AG09309 (cell line): ENCODE measurements around the gene BBX.
"Not testable (repeated sequence)": the region's sequence is repeated elsewhere in the genome, so short reads cannot be mapped to it uniquely, and the experiment has no call there.

Experiments
- DNase-seq: peaks from one replicate; pipeline ENCODE4 v3.0.0-alpha.2; 2010; ENCODE audit warnings: low read depth
- H3K4me3 ChIP-seq: 2 replicates; pipeline ENCODE4 v1.5.1; 2011; ENCODE audit warnings: mild to moderate bottlenecking, low read depth, low read length, moderate library complexity; ENCODE audit not compliant: control insufficient read depth
- CTCF ChIP-seq: IDR thresholded peaks from 2 replicates; pipeline ENCODE4 v1.5.1; 2011; ENCODE audit warnings: mild to moderate bottlenecking, low read depth, low read length, inconsistent platforms; ENCODE audit not compliant: insufficient read depth, control insufficient read depth; ENCODE audit errors: missing control alignments

The BBX gene

DNA sequence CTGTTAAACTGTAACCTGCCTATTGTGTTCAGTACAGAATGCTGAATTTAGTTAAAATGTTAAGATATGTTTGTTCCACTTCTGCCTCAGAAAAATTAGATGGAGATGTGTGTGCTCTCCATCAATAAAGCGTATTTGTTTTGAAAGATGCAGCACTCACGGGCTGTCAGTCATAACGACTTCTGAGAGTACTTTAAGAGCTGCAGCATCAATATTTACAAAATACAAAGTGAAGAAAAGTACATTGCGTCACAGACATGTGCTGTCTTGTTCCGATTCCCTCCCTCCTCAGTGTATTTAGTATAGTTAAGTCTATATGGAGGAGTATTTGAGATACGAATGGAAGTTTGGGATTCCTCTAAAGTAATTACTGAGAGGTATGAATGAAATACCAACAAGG, 166.6 kb downstream of the BBX start:
- no peak for TF ChIP-seq CTCF
- no peak for DNase-seq
- no peak overlapping the region for H3K4me3 ChIP-seq

DNA sequence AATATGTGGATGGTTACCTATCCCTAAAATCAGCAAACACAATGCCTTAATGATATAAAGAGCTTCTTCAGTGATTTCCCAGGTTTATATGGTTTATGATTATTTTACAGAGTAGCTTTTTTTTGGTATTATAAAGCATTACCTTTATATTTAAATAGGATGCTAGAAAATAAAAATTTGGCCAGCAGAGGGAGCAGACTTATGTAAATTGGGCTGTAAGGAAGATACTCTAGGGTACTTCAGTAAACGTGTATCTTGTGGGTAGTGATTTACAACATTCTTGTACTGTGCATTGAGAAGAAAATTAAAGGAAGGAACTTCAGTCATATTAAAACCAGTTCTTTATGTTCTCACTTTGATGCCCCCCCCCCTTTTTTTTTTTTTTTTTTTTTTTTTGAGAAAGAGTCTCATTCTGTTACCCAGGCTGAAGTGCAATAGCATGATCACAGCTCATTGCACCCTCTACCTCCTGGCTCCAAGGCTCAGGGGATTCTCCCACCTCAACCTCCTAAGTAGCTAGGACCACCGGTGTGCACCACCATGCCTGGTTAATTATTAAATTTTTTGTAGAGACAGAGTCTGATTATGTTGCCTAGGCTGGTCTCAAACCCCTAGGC, 167.9 kb downstream of the BBX start:
- no peak overlapping the region for H3K4me3 ChIP-seq
- peak; percentile 41 for TF ChIP-seq CTCF
- peak; percentile 49 for DNase-seq

DNA sequence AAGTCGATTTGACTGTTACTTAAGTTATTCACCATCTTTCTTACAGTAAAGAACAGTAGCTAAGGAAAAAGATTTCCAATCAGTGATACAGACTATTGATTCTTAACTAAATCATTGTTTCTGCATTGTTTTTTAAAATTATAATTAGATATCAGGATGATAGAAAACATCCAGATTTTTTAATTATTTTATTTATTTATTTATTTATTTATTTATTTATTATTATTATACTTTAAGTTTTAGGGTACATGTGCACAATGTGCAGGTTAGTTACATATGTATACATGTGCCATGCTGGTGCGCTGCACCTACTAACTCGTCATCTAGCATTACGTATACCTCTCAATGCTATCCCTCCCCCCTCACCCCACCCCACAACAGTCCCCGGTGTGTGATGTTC, 169.2 kb downstream of the BBX start:
- DNase-seq, H3K4me3 ChIP-seq: not testable (repeated sequence)

GRCh38 chr3:107697348-107697747, 174.6 kb downstream of the BBX start:
- not testable (repeated sequence) for H3K4me3 ChIP-seq, DNase-seq

DNA sequence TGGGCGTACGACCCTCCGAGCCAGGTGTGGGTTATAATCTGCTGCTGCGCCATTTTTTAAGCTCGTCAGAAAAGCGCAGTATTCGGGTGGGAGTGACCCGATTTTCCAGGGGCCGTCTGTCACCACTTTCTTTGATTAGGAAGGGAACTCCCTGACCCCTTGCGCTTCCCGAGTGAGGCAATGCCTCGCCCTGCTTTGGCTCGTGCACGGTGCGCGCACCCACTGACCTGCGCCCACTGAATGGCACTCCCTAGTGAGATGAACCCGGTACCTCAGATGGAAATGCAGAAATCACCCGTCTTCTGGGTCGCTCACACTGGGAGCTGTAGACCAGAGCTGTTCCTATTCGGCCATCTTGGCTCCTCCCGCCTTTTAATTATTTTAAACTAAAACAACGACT, 175.1 kb downstream of the BBX start:
- DNase-seq, H3K4me3 ChIP-seq: not testable (repeated sequence)

GRCh38 chr3:107699682-107700081, 176.9 kb downstream of the BBX start:
- no peak overlapping the region for H3K4me3 ChIP-seq
- no peak for TF ChIP-seq CTCF
- DNase-seq = no peak

- H3K4me3 ChIP-seq = no peak overlapping the region
Measured at GRCh38 chr3:107701299-107701698, 178.5 kb downstream of the BBX start.

GRCh38 chr3:107704477-107704876, 181.7 kb downstream of the BBX start:
- no peak for DNase-seq
- H3K4me3 ChIP-seq = no peak overlapping the region
- no peak for TF ChIP-seq CTCF

More at GRCh38 chr3:107701299-107701698, 178.5 kb downstream of the BBX start:
- DNase-seq = no peak
- no peak for TF ChIP-seq CTCF
